KBM-7 (cell line): ENCODE results near the gene NR2F1.
A peak's percentile ranks its signal among the peaks of the same experiment; 100 is the strongest.

Experiments used
- DNase-seq: peaks from one replicate; pipeline ENCODE4 v3.0.0-alpha.2; 2015
- in situ Hi-C: fragments of 300-500 bp; cut with MboI; formaldehyde crosslinking; loops from 2 replicates; pipeline ENCODE4 v1.14.3; 2020; ENCODE audit warnings: low sequenced_read_pairs, low pct_unique_long_range_greater_than_20kb, mixed read lengths

The NR2F1 gene

DNA sequence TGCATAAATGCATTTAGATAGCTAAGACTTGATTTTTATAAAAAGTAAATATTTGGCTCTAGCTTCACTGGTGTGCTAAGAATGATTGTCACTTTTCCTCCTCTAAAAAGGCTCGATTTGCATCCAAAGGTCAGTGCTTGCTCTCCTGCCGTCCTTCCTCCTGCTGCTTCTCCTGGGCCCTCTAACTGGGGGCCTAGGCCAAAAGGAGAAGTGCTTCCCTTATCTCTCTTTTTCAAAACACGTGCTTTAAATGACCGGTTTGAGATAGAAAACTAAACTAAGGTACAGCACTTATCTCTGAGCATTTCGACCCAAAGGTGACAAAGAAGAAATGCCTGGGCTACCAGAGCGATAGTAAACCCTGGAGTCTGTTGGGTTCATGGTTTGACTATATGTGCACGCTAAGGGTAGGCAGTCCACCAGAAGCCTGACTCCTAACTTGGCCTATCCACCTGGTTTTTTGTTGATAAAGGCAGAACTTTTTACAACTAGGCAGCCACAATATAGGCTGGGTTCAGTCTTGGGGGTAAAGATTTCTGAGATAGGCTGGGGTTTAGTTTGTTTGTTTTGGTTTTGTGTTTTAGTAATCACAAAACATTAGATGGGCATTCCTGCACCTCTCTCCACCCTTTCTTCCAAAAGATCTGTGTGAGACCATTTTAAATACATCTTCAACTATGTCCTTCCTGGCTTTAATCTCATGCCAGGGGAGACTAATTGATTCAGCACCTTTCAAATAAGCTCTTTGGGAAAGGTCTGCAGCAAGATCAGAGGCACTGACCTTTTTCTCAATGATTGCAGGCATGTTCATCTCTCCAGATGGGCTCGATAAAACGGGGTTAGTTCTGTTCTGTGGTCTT, 5.8 kb upstream of the NR2F1 start:
- peak; percentile 80 for DNase-seq
- in situ Hi-C loops, result loop anchor here (25.0 kb wide), 2 partner anchors 210 to 335 kb away; no protein-coding TSS in a partner anchor

- in situ Hi-C loops, result loop anchor here (25.0 kb wide), 2 partner anchors 209 to 334 kb away; no protein-coding TSS in a partner anchor
- DNase-seq, result peak; percentile 64
These were observed 4.9 kb upstream of the NR2F1 start for GRCh38 chr5:93577854-93578812.

- in situ Hi-C loops, result loop anchor here (25.0 kb wide), 2 partner anchors 208 to 333 kb away; no protein-coding TSS in a partner anchor
- DNase-seq, result peak; percentile 98
These were observed 4.0 kb upstream of the NR2F1 start for GRCh38 chr5:93578813-93579691.

DNA sequence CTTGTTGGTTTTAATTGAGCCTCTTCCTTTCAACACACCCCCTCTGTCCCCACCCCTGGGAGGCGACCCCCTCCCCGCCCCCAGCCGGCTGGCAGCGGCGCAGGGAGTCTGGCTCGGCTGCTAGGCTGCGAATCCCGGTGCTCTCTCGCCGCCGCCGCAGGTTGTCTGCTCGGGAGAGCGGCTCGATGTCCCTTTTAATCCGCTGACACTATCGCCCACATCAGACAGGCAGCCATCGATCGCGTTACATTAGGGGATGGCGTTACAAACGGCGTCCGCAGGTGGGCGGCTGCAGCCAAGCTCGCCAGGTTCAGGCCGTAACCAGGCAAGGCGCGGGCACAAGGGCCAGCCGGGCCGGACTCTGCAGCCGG, 3.3 kb upstream of the NR2F1 start:
- in situ Hi-C loops, result loop anchor here (25.0 kb wide), 2 partner anchors 208 to 333 kb away; no protein-coding TSS in a partner anchor
- no peak for DNase-seq

DNA sequence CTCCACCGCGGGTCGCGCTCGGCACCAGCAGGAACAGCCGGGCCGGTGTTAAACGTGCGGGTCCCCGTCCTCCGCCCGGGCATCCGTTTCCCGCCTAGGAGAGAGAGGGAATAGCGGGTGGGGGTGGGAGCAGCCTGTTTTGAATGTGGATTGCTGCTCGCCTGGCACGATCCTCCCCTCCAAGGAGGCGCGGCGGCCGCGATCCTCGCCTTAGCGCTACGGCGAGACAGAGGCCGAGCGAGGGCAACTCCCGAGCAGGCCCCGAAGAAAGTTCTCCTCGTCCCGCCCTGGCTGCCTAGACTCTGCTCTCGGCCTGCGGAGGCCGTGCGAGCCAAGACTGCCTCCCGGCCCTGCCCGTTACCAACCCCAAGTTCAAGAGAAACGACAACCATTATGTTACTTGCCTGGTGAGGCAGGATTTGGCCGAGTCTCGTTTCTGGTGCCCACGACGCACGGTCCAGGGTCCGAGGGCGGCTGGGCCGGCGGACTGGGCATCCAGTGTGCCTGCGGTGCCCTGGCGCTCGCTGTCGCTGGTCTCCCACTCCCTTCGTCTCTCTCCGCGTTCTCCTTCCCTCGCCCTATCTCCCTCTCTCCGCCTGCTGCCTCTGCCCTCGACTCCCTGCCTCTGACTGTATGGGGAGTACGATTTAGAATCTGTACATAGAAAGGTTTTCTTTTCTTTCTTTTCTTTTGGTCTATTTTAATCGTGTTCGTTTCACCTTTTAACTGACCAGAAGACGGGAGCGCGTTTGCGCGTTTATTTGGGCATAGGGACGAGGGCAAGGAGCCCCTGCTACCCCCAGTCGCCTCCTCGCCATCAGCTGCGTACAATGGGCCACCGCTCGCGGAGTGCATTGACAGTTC, 2.7 kb upstream of the NR2F1 start:
- DNase-seq, result peak; percentile 63
- in situ Hi-C loops, result loop anchor here (25.0 kb wide), 2 partner anchors 207 to 332 kb away; no protein-coding TSS in a partner anchor

DNA sequence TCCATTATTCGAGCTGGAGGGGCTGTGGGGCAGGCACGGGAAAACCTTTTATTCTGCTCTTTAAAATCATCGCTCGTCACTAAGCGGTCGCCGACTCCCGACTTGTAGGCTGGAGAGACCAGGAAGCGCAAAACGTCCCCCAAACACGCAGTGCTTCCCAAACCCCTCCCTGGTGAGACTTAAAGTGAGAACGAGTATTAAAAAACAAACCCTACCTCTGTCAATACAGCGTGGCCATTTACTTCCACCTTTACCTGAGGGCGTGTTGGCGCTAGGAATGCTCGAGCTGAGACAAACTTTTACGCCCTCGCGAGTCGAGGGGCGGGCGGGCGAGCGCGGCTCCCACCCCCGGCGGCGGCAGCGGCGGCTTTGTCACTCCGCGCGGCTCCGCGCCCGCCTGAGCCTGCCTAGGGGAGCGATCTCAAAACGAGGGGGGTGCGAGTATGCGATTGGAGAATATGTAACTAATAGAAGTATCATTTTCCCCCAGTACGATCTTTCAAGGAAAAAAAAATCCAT, 2.0 kb upstream of the NR2F1 start, which contains the start of gene NR2F1-AS1:
Gene NR2F1-AS1 (minus strand): TSS at position 293 of the 519 bp plus-strand sequence.
- DNase-seq, result no peak
- in situ Hi-C loops, result loop anchor here (25.0 kb wide), 2 partner anchors 206 to 331 kb away; no protein-coding TSS in a partner anchor

DNA sequence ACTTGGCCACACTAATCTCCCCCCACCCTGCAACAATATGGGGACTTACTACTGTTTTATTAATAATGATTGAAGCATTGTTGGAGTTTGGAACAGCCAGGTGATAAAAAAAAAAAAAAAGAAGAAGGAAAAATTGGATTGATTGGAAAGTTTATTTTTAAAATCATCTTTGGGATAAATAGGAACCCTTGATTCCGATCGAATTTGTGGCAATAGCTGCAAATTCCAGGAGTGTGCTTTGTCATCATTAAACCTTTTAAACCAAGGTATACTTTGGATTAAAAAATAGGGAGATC, 907 bp upstream of the NR2F1 start:
- DNase-seq, result no peak
- in situ Hi-C loops, result loop anchor here (25.0 kb wide), 2 partner anchors 205 to 330 kb away; no protein-coding TSS in a partner anchor

- peak; percentile 39 for DNase-seq
- in situ Hi-C loops, result loop anchor here (25.0 kb wide), 2 partner anchors 204 to 329 kb away; no protein-coding TSS in a partner anchor
These were observed 381 bp downstream of the NR2F1 start for GRCh38 chr5:93583439-93583767.

DNA sequence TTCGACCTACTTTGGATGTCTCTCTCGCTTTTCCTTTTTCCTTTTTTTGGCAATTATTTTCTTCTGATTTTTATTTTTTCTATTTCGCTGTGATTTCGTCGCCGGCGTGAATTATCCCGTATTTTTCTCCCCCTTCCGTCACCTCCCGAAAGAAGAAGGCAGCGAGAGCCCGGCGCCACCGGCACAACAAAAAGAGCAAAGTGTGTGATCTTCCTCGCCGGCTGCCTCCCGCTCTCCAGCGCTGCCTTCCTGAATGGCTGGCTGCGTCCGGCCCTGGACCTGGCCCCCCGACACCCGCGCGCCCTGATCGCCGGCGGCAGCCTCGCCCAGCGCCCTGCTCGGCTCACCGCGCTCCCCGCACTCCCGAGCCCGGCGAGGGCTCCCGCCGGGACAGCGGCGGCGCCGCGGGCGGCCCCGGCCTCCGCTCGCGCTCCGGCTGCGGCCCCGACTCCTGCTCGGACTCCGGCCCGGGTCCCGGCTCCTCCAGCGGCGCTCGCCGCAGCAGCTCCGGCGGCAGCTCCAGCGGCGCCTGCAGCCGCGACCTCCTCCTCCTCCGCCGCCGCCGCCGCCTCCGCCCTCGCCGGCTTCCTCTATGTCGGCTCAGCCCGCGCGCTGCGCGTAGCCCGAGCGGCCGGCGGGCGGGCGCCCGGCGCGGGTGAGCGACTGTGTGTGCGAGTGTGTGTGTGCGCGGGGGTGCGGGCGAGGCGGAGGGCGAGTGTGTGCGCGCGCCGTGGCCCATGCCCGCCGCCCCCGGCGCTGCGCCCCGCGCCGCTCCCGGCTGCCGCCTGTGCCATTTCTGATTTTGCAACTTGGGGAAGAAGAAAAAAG, 960 bp downstream of the NR2F1 start:
- DNase-seq, result peak; percentile 74
- in situ Hi-C loops, result loop anchor here (25.0 kb wide), 2 partner anchors 203 to 328 kb away; no protein-coding TSS in a partner anchor

- in situ Hi-C loops, result loop anchor here (25.0 kb wide), 2 partner anchors 203 to 328 kb away; no protein-coding TSS in a partner anchor
- no peak for DNase-seq
These were observed 1.6 kb downstream of the NR2F1 start for GRCh38 chr5:93584596-93585040.

GRCh38 chr5:93585041-93585766, 2.2 kb downstream of the NR2F1 start:
- in situ Hi-C loops, result loop anchor here (25.0 kb wide), 2 partner anchors 202 to 327 kb away; no protein-coding TSS in a partner anchor
- DNase-seq, result peak; percentile 71

DNA sequence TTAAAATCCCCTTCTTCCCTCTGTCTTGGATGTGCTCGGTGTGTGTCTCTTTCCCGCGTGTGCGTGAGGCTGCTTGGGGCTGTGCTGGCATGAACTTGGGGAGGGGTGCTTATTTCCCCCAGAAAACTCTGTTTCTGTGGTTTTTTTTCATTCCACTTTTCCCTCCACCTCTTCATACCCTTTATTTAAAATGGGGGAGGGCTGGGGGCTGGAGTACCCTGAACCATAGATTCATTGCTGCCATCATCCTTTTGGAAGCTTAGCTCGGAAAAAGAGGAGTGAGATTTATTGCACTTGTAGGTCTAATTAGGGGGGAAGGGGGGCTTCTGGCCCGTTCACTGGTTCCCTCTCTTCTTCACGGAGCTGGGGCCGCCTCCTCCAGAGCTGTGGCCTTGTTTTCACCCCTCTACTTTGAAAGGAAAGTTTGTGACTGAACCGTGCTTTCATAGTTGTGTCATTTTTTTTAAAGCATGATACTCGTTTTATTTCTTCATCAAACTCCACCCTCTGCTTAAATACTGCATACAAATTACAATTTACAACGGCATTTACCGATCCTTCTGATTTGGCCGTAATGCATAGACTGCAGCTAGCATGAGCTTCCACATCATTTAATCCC, 2.9 kb downstream of the NR2F1 start:
- in situ Hi-C loops, result loop anchor here (25.0 kb wide), 2 partner anchors 201 to 326 kb away; no protein-coding TSS in a partner anchor
- DNase-seq, result peak; percentile 40

DNA sequence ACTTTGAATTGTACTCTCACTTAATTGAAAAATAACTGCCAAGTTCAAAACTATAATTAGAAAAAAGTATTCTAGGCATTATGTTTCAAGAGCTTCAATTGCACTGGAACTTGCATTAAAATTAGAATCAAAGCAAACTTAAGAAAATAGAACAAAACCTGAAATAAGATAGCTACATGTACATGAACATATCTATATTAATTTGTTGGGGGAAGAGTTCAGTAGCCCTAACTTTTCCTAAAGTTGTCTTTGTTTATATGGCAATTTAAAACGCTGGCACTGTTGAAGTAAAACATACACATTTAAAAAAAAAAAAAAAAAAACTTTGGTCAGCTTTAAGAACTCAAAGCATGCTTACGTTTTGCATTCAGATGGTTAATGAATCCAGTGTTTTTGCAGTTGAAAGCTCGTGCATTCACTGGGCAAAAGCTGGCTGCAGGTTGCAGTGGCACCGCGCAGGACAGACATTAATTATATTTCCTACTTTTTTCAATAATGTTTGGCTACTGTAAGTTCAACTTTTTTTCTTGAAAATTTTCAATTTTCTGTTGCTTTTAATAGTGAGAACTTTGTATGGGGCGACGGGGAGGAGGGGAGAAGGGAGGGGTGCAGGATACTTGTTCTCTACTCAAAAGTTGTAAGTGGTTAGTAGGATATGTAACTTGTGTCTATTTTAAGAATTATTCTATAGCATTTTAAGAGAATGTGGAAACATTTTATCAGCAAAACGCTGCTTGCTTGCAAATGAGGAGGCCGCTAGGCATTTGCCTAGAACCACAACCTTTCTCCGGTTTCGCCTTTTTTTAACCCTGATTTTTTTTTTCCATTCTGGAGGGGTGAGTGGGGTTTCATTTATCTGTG, 3.9 kb downstream of the NR2F1 start:
- no peak for DNase-seq
- in situ Hi-C loops, result loop anchor here (25.0 kb wide), 2 partner anchors 200 to 325 kb away; no protein-coding TSS in a partner anchor

GRCh38 chr5:93587597-93588351, 4.8 kb downstream of the NR2F1 start:
- in situ Hi-C loops, result loop anchor here (25.0 kb wide), 2 partner anchors 200 to 325 kb away; no protein-coding TSS in a partner anchor
- DNase-seq, result no peak
